A673 (cell line): ENCODE measurements around the gene CD226.

Experiments
- CTCF ChIP-seq: fragments of 300-800, 200-600 bp; sonication (generic); conservative IDR thresholded peaks from 2 replicates; pipeline ENCODE4 v1.5.1; 2017; ENCODE audit warnings: low read depth, mild to moderate bottlenecking, antibody characterized with exemption, low read length, moderate library complexity, mixed read lengths
- EZH2 ChIP-seq: fragments of 200-600 bp; sonication (generic); IDR thresholded peaks from 2 replicates; pipeline ENCODE4 v1.6.1; 2017; ENCODE audit warnings: borderline replicate concordance, low read depth, mild to moderate bottlenecking, mixed read lengths, antibody characterized with exemption, low read length; ENCODE audit not compliant: poor library complexity, severe bottlenecking

- no peak for TF ChIP-seq EZH2
- no peak for TF ChIP-seq CTCF
Measured at GRCh38 chr18:69996951-69997798, 49.5 kb upstream of the CD226 start.
